Cardiac fibroblast (primary cell): Measurements from ENCODE around the gene P2RY6.

Experiments used
- DNase-seq, 2 donors: peaks; one replicate each; pipeline versions ENCODE4 v3.0.0 to v3.0.0-alpha.2; 2010; ENCODE audit warnings: low read depth in 2 of 2
- H3K4me3 ChIP-seq, 2 donors: replicated peaks in 1 of 2; 1 replicate in 1 of 2; 2 replicates in 1 of 2; pipeline ENCODE4 v1.5.1; 2011; ENCODE audit warnings: low read depth in 2 of 2, low read length in 2 of 2, mild to moderate bottlenecking in 2 of 2, moderate library complexity in 1 of 2
- TF ChIP-seq, protein P1 (sequence below): IDR thresholded peaks from one replicate; pipeline ENCODE4 v1.5.1; 2011; ENCODE audit warnings: low read depth, mild to moderate bottlenecking, low read length, inconsistent platforms

Gene P2RY6

DNA sequence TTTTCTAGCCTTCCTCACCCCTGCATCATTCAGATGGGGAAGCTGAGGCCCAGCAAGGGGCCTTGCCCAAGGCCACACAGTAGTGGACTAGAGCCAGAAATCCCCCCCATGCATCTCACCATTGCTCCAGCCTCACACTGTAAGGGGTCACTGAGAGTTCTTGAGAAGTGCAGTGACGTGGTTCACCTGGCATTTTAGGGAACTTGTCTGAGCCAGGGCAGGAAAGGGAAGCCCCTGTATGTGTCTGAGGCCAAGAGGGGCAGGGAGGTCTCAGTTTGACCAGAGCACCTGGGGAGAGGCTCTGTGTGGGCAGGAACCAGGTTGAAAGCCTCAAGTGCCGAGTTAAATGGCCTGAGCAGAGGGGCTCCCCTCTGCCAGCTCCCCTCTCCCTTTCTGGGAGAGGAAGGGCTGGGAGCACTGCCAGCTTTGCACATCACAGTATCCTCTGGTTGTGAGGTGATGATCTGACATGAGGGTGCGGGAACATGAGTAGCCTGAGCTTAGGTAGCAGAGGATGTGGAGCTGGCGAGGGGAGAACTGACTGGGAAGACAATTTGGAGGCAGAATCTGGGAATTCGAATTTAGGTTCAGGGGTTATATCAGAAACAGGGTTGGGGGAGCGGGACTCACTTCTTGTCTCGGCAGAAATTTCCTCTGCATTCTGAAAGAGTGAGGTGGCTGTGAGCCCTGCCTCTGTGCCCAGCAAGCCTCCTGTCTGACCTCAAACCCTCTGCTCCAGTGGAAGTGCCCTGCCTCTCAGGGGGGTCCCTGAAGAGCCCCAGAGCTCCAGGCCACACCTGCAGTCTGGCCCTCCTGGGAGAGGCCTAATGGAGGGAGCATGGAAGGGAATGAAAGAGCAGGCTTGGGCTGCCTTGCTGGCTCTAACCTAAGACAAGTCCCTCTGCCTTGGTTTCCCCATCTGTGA, 50.5 kb downstream of the P2RY6 start:
- DNase-seq, result peak in 1 of 2 donors; percentile 48
- H3K4me3 ChIP-seq, result no peak overlapping the region
- TF ChIP-seq, protein P1, sequence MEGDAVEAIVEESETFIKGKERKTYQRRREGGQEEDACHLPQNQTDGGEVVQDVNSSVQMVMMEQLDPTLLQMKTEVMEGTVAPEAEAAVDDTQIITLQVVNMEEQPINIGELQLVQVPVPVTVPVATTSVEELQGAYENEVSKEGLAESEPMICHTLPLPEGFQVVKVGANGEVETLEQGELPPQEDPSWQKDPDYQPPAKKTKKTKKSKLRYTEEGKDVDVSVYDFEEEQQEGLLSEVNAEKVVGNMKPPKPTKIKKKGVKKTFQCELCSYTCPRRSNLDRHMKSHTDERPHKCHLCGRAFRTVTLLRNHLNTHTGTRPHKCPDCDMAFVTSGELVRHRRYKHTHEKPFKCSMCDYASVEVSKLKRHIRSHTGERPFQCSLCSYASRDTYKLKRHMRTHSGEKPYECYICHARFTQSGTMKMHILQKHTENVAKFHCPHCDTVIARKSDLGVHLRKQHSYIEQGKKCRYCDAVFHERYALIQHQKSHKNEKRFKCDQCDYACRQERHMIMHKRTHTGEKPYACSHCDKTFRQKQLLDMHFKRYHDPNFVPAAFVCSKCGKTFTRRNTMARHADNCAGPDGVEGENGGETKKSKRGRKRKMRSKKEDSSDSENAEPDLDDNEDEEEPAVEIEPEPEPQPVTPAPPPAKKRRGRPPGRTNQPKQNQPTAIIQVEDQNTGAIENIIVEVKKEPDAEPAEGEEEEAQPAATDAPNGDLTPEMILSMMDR, result no peak

DNA sequence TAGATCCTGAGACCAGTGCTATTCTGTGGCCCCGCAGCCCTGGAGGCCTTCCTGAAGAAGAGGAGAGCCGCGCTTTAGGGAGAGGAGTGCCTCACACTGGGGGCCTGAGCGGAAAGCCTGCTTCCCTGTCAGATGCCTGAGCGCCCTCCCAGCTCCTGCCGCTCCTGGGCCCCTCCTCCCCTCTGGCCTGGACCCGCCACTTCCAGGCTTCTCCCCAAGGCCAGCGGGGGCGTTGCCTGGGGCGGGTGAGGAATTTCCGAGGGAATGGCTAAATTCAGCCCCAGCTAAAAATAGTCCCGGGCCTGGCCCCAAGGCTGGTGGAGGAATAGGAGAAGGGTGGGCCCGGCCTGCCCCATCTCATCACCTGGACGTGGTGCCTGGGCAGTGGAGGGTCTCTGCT, 51.3 kb downstream of the P2RY6 start:
- H3K4me3 ChIP-seq, result no peak overlapping the region
- TF ChIP-seq, protein P1, result no peak
- peak; percentile 65 to 87 for DNase-seq

DNA sequence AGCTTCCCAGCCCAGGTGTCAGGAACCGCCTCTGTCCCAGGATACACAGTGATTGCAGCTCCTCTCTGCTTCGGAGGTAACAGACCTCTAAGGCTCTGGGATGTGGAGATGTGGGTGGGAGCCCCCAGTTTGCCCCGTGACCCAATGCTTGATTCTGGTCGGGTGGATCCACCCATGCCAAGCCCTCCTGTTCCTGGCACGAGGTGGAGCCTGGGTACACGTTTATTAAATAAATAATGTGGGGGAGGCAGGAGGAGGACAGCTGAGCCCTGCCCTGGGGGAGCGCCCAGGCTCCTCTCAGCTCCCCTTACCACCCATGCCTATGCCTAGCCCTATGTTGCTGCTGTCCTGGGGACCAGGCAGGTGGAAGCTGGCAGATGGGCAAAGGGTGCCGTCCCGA, 52.0 kb downstream of the P2RY6 start:
- no peak for DNase-seq
- H3K4me3 ChIP-seq, result no peak overlapping the region
- TF ChIP-seq, protein P1, result no peak

- no peak overlapping the region for H3K4me3 ChIP-seq
- TF ChIP-seq, protein P1, result no peak
- peak in 1 of 2 donors; percentile 53 for DNase-seq
Observed at GRCh38 chr11:73324665-73325035, 52.5 kb downstream of the P2RY6 start.

- TF ChIP-seq, protein P1, result no peak
- H3K4me3 ChIP-seq, result no peak overlapping the region
- DNase-seq, result peak; percentile 51 to 82
Observed at GRCh38 chr11:73325036-73325981, 53.2 kb downstream of the P2RY6 start.

- DNase-seq, result peak; percentile 57 to 93
- TF ChIP-seq, protein P1, result no peak
- no peak overlapping the region for H3K4me3 ChIP-seq
Observed at GRCh38 chr11:73326929-73327811, 55.0 kb downstream of the P2RY6 start.
